Spleen (tissue), 11 donors: ENCODE data around the gene KLHL21. TPM values are rescaled to one million over a fixed set of nuclear protein-coding genes. Genes with fewer than 3 reads are reported as not detected.
A peak's percentile ranks its signal among the peaks of the same experiment; 100 is the strongest.

ENCODE experiments used
- DNase-seq: peaks from one replicate; pipeline ENCODE4 v3.0.0-alpha.2; 2020
- H3K27ac ChIP-seq, 8 donors: fragments of 200-600 bp; sonication (generic) in 7 of 8; 1 replicate in 4 of 8; 2 replicates in 4 of 8; pipeline versions ENCODE4 v1.5.0 to v1.8.0; 2016 to 2021; ENCODE audit warnings: inconsistent platforms in 4 of 8, mild to moderate bottlenecking in 4 of 8, moderate library complexity in 1 of 8
- H3K27me3 ChIP-seq, 7 donors: fragments of 200-600 bp; sonication (generic) in 6 of 7; replicated peaks in 1 of 7; 1 replicate in 4 of 7; 2 replicates in 3 of 7; pipeline versions ENCODE4 v1.5.0 to v1.8.0; 2016 to 2021; ENCODE audit warnings: inconsistent platforms in 3 of 7, mild to moderate bottlenecking in 1 of 7
- H3K36me3 ChIP-seq, 6 donors: fragments of 200-600 bp; sonication (generic) in 5 of 6; 1 replicate in 4 of 6; 2 replicates in 2 of 6; pipeline versions ENCODE4 v1.5.0 to v1.8.0; 2016 to 2021; ENCODE audit warnings: inconsistent platforms in 2 of 6
- H3K4me1 ChIP-seq, 6 donors: fragments of 200-600 bp; sonication (generic) in 5 of 6; 1 replicate in 3 of 6; 2 replicates in 3 of 6; pipeline versions ENCODE4 v1.5.0 to v1.8.0; 2016 to 2021; ENCODE audit warnings: inconsistent platforms in 3 of 6
- H3K4me3 ChIP-seq, 8 donors: fragments of 200-600 bp; sonication (generic) in 7 of 8; 1 replicate in 4 of 8; 2 replicates in 4 of 8; pipeline versions ENCODE4 v1.5.0 to v1.8.0; 2016 to 2021; ENCODE audit warnings: inconsistent platforms in 4 of 8, mild to moderate bottlenecking in 4 of 8, moderate library complexity in 2 of 8
- H3K9me3 ChIP-seq, 8 donors: fragments of 200-600 bp; sonication (generic) in 7 of 8; 1 replicate in 4 of 8; 2 replicates in 4 of 8; pipeline versions ENCODE4 v1.5.0 to v1.8.0; 2016 to 2021; ENCODE audit warnings: inconsistent platforms in 4 of 8
- CTCF ChIP-seq, 11 experiments: fragments of 200-600 bp in 7 of 11; fragments of 450-650 bp in 4 of 11; sonication (generic) in 4 of 11; IDR thresholded peaks in 8 of 11; conservative IDR thresholded peaks in 3 of 11; 1 replicate in 7 of 11; 2 replicates in 4 of 11; pipeline versions ENCODE4 v1.4.0 to v1.8.0; 2016 to 2021; ENCODE audit warnings: antibody characterized with exemption in 11 of 11, inconsistent platforms in 4 of 11, mild to moderate bottlenecking in 1 of 11
- POLR2A ChIP-seq, 3 donors: fragments of 450-650 bp; IDR thresholded peaks; one replicate each; pipeline ENCODE4 v1.5.1; 2017; ENCODE audit warnings: antibody characterized with exemption in 3 of 3, mild to moderate bottlenecking in 1 of 3
- POLR2AphosphoS5 ChIP-seq, 3 donors: sonication (generic); formaldehyde crosslinking; IDR thresholded peaks; one replicate each; pipeline ENCODE4 v1.5.1; 2017; ENCODE audit warnings: antibody characterized with exemption in 3 of 3
- WGBS, 5 donors: extraction: QIAGEN DNeasy Blood & Tissue Kit in 3 of 5; methylation state at CpG; one replicate each; pipeline versions ENCODE4 v1.1.5 to v1.1.7; 2013 to 2018; 5-methylcytosine and 5-hydroxymethylcytosine counted together
- intact Hi-C: fragments of 100-400 bp; cut with DNase I; formaldehyde crosslinking; loops from one replicate; pipeline ENCODE4 v1.15.0; 2023; ENCODE audit warnings: low total_unique reads
- polyA plus RNA-seq, 3 donors: library from polyadenylated mRNA; stranded (reverse); fragments of 200-250 nt; gene quantifications; one replicate each; pipeline ENCODE4 v1.2.1, GENCODE V29; 2013
- total RNA-seq, 7 donors: library from RNA; depleted of rRNA in 3 of 7; stranded (reverse); fragments of >200 nt in 3 of 7; fragmentation: NEBNext Ultra II Directional in 4 of 7; extraction: Animal tissue kit (Norgen Biotek cat#: 25700) in 4 of 7; gene quantifications; one replicate each; pipeline versions ENCODE4 v1.1.0 to v1.2.1, GENCODE V29; 2016 to 2021
- donor health status: healthy with polysubstance abuse.
- donor health status: DM: no; HTN: no; CAD: no; lungs with moderate emphysema.
- donor health status: DM: no; HTN: no; CAD: no.
- donor health status: Bipolar disorder and iron deficiency.
- donor health status: healthy.
- donor health status: DM: no; HTN: no; CAD: no.
- donor health status: DM: yes; HTN: yes; CAD: no.

Gene KLHL21
- total and polyA plus RNA-seq, 10 donors = 5.0 to 41.5 (median 22.4) TPM

DNA sequence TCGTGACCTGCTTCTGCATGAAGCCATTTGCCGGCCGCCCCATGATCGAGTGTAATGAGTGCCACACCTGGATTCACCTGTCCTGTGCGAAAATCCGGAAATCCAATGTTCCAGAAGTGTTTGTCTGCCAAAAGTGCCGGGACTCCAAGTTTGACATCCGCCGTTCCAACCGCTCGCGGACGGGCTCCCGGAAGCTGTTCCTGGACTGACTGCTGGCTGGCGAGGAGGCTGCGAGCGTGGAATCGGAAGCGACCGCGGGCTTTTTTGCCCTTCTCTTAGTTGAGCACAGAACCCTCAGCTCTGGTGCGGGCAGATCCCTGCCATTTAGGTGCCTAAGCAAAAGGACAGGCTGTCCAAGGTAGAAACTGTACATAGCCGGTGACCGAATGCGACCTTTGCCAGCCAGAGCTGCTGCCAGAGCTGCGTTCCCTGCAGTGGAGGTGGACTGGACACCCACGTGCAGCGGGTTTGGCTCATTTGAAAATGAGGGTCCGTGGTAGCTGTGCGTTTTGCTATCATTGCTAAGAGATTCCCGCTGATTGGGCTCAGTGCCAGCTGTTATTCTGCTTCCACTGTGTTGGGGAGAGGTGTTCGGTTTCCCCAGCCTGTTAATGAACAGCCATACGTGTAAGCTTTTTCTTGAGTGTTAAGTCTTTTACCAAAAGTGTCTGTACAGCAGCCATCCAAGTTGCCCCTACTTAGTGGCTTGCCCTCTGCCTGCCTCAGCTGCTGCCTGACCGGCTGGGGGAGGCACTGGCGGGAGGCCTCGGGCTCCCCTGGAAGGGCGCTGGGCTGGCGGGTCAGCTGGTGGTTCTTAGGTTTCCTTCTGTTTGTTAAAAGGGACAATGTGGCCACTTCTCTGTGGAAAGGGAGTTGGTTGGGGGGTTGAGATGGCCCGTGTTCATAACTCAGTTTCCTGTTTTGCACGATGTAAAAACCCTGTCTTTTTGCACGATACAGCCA, 19.0 kb upstream of the KLHL21 start:
- Histone ChIP-seq H3K4me1 (peaks cover 10 to 30% (median 22%) of the 10 kb centered on the region in 6 donors), H3K4me3 (no peak overlapping the region), H3K27me3 (no peaks in the 10 kb centered on the region), H3K27ac (no peak overlapping the region), H3K9me3 (no peaks in the 10 kb centered on the region), H3K36me3 (peaks cover 0 to 71% (median 35%) of the 10 kb centered on the region in 6 donors)
- TF ChIP-seq POLR2A (IDR thresholded peaks at IDR 0.05) (no peak), POLR2AphosphoS5 (IDR thresholded peaks at IDR 0.05) (no peak), CTCF (IDR thresholded peaks at IDR 0.05 in 8 of 11, conservative IDR thresholded peaks at IDR 0.05 in 3 of 11) (no peak)
- 89 to 94% (median 93%) methylated on average over 41 of the region's 41 CpGs for WGBS, 5 donors
- no peak for DNase-seq
- intact Hi-C loops = loop anchor here (10.0 kb wide), 1 partner anchor 47 kb away; the partner anchor contains the start of gene ZBTB48

DNA sequence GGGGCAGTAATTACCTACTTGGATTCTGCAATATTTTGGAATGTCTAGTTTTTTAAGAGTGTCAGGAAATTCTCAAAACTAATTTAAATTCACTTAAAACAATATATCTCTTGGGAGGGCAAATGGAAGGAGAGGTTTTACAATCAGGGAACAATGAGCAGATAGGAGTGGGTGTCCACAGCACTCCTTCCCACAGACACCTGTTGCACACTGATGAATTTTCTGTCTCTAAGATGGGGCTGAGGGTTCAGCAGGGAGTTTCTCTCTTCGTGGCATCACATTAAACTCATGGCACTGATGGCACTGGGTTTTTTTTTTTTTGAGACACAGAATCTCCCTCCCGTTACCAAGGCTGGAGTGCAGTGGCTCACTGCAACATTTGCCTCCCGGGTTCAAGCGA, 16.4 kb upstream of the KLHL21 start:
- peaks cover 6 to 24% (median 13%) of the 10 kb centered on the region in 6 donors for H3K4me1 ChIP-seq
- H3K27ac ChIP-seq = no peak overlapping the region
- 92 to 97% (median 93%) methylated on average over 4 of the region's 4 CpGs for WGBS, 5 donors
- H3K4me3 ChIP-seq = no peak overlapping the region
- TF ChIP-seq POLR2A (IDR thresholded peaks at IDR 0.05) (no peak), POLR2AphosphoS5 (IDR thresholded peaks at IDR 0.05) (no peak), CTCF (IDR thresholded peaks at IDR 0.05 in 8 of 11, conservative IDR thresholded peaks at IDR 0.05 in 3 of 11) (no peak)
- no peak for DNase-seq
- intact Hi-C loops = no loop called here
- peaks cover 0 to 8% (median 0%) of the 10 kb centered on the region in 7 donors for H3K27me3 ChIP-seq
- H3K9me3 ChIP-seq = no peaks in the 10 kb centered on the region
- peaks cover 0 to 72% (median 35%) of the 10 kb centered on the region in 6 donors for H3K36me3 ChIP-seq

DNA sequence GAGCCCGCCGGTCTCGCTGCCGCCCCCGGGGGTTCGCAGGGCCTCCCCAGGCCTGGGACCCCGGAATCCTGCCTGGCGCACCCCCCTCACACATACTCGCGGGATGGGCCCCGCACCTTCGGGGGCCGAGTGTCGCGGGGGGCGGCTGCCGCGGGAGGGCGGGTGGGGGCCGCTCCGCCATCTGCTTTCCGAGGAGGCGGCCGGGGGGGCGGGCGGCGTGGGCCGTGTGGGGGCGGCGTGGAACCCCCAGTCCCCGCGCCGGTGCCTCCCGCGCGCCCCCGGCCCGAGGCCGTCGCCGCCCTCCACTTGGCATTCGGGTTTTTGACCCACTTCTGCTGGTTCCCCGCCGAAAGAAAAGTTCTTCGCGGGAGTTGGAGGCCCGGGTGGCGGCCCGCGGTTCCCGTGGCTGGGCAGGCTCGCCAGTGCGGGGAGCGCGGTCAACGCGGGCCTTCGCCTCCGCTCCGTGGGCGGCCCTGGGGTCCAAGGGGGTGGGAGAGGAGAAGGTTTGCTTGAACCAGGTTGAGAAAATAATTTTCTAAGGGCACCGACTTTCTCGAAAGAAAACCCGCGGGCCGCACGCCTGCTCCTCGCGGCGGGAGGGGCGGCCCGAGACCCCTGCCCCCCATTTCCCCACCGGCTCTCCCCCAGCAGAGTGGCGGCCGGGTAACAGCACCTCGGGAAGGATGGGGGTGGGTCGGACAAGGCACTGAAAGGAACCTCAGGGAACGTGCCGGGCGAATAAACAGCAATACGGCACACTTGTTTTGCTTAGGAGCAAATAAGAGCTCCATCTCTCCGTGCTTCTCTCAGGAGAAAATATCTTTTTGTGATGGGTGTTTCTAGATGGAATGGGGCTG, 12.5 kb upstream of the KLHL21 start:
- no peak for TF ChIP-seq POLR2A (IDR thresholded peaks at IDR 0.05)
- no peak for TF ChIP-seq POLR2AphosphoS5 (IDR thresholded peaks at IDR 0.05)
- no peak for TF ChIP-seq CTCF (IDR thresholded peaks at IDR 0.05 in 8 of 11, conservative IDR thresholded peaks at IDR 0.05 in 3 of 11)
- peak overlapping the region; percentile 87 to 99 (median 95) for H3K4me3 ChIP-seq
- peak overlapping the region in 7 of 8 donors; percentile 90 to 97 (median 95) for H3K27ac ChIP-seq
- peaks cover 0 to 8% (median 0%) of the 10 kb centered on the region in 7 donors for H3K27me3 ChIP-seq
- WGBS, 5 donors = 3 to 5% (median 3%) methylated on average over 36 to 82 of the region's 82 CpGs
- peaks cover 0 to 34% (median 8%) of the 10 kb centered on the region in 6 donors for H3K36me3 ChIP-seq
- H3K4me1 ChIP-seq = peaks cover 10 to 49% (median 27%) of the 10 kb centered on the region in 6 donors
- no peaks in the 10 kb centered on the region for H3K9me3 ChIP-seq
- intact Hi-C loops = no loop called here
- DNase-seq = peak; percentile 87
